IPS-18c (cell line): ENCODE measurements around the gene UMODL1.

Source experiments
- H3K4me3 ChIP-seq: 2 replicates; pipeline ENCODE4 v1.7.0; 2013; ENCODE audit warnings: low read depth, mild to moderate bottlenecking, low read length, moderate library complexity; ENCODE audit not compliant: insufficient read depth
- H3K9me3 ChIP-seq: one replicate; pipeline ENCODE4 v1.6.1; 2013; ENCODE audit warnings: mild to moderate bottlenecking, low read length, moderate library complexity; ENCODE audit not compliant: control insufficient read depth, insufficient read depth

Gene UMODL1

GRCh38 chr21:42155045-42155855, 84.1 kb downstream of the UMODL1 start:
- no peak overlapping the region for H3K4me3 ChIP-seq
- no peaks in the 10 kb centered on the region for H3K9me3 ChIP-seq

- Histone ChIP-seq H3K4me3 (no peak overlapping the region), H3K9me3 (no peaks in the 10 kb centered on the region)
Measured at GRCh38 chr21:42156690-42157605, 85.8 kb downstream of the UMODL1 start.

- no peak overlapping the region for H3K4me3 ChIP-seq
Measured at GRCh38 chr21:42157606-42158310, 86.6 kb downstream of the UMODL1 start.

DNA sequence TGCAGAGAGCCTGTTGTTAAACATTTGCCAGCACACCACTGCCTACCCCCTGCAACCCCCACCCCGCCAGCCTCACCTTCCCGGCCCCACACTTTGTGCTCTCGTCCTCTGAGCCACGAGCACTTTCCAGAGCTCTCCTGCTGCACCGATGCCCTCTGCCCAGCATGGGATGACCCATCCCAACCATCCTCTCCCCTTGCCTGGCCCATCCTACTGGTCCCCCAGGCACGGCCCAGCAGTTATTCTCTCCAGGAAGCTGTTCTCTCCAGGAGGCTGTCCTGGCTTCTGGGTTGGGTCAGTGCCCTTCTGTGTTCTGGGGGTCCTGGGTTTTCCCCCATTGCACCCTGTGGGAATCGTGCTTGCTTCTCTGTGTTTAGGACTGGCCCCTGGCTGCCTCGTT, 87.7 kb downstream of the UMODL1 start:
- Histone ChIP-seq H3K4me3 (no peak overlapping the region), H3K9me3 (no peaks in the 10 kb centered on the region)

More at GRCh38 chr21:42157606-42158310, 86.6 kb downstream of the UMODL1 start:
- no peaks in the 10 kb centered on the region for H3K9me3 ChIP-seq

DNA sequence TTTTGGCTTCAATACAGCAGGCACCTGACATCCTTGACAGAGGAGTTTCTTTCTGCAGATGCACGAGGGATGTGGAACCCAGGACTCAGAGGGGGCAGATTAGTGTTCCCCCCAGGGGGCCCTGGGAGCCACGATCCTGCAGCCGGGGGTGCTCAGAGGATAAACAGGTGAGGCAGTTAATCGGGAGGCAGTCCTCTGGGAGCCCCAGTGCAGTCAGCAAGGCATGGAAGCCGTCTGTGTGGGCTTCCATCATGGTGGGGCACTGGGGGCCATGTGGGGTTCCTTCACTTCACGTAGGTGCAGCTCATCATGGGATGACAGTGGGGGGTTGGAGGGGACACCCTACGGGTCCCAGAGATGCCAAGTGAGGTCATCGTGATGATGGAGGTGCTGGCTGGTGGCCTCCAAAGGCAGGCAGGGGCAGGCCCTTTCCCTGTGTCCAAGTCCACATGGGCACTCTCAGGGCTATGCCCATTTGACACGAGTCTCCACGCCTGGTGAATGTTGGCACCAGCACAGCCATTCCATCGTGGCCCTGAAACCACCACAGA, 88.5 kb downstream of the UMODL1 start:
- no peaks in the 10 kb centered on the region for H3K9me3 ChIP-seq
- H3K4me3 ChIP-seq = no peak overlapping the region

- H3K9me3 ChIP-seq = no peaks in the 10 kb centered on the region
Measured at GRCh38 chr21:42160111-42160721, 89.1 kb downstream of the UMODL1 start.

GRCh38 chr21:42160765-42161164, 89.6 kb downstream of the UMODL1 start:
- Histone ChIP-seq H3K9me3 (no peaks in the 10 kb centered on the region), H3K4me3 (no peak overlapping the region)

More at GRCh38 chr21:42160111-42160721, 89.1 kb downstream of the UMODL1 start:
- no peak overlapping the region for H3K4me3 ChIP-seq

- no peak overlapping the region for H3K4me3 ChIP-seq
Measured at GRCh38 chr21:42161401-42161955, 90.4 kb downstream of the UMODL1 start.

GRCh38 chr21:42161956-42162681, 91.0 kb downstream of the UMODL1 start:
- H3K9me3 ChIP-seq = no peaks in the 10 kb centered on the region
- no peak overlapping the region for H3K4me3 ChIP-seq

More at GRCh38 chr21:42161401-42161955, 90.4 kb downstream of the UMODL1 start:
- no peaks in the 10 kb centered on the region for H3K9me3 ChIP-seq

GRCh38 chr21:42162831-42163510, 91.9 kb downstream of the UMODL1 start:
- no peaks in the 10 kb centered on the region for H3K9me3 ChIP-seq

GRCh38 chr21:42163511-42163863, 92.4 kb downstream of the UMODL1 start:
- Histone ChIP-seq H3K9me3 (no peaks in the 10 kb centered on the region), H3K4me3 (no peak overlapping the region)

More at GRCh38 chr21:42162831-42163510, 91.9 kb downstream of the UMODL1 start:
- no peak overlapping the region for H3K4me3 ChIP-seq

DNA sequence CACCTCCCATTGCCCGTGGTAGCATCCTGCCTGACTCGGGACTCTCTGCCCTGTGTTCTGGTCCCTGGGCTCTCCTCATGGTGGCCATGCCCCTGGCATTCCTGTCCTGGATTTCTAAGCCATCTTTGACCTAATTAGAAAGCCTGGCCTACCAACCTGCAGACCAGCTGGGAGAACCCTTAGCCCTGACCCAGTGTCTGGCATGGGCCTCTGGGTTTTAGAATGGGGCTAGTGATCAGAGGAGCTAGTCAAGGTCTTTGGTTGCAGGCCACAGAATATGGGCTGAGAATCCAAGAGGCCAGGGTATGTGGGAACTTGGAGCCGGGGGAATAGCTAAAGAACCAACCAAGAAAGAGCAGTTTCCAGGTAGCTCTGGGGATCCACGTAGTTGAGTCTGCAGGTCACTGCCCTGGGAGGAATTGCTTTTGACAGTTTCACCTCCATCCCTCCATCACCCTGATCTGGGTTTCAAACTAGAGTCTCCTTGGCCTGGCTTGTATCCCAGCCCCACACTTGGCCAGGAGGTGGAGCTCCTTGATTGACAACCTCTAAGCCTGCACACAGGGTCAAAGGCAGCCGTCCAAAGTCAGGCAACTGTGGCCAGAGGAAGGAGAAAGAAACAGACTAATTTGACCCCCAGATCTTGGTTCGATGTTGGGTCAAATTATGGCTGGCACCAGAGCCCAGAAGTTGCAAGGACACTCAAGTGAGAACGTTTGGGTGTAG, 93.1 kb downstream of the UMODL1 start:
- H3K4me3 ChIP-seq = no peak overlapping the region
- no peaks in the 10 kb centered on the region for H3K9me3 ChIP-seq

DNA sequence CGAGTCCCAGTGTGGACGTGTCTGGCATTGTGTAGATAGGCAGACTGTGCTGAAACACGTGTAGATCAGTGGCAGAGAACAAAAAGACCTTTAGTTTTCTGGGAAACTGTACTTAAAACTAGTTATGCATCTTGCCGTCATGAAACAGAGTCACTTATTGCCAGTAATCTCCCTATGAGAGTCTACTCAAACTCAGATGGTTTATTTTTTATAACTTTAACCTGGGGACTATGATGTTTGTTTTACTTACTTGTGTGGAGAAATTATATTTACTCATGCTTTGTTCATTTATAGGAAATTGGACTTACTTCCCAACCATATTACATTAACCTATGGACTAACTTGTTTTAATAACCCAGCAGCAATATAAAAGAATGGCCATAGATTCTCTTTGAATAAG, 93.7 kb downstream of the UMODL1 start:
- Histone ChIP-seq H3K9me3 (no peaks in the 10 kb centered on the region), H3K4me3 (no peak overlapping the region)

GRCh38 chr21:42165901-42166300, 94.8 kb downstream of the UMODL1 start:
- H3K4me3 ChIP-seq = no peak overlapping the region

DNA sequence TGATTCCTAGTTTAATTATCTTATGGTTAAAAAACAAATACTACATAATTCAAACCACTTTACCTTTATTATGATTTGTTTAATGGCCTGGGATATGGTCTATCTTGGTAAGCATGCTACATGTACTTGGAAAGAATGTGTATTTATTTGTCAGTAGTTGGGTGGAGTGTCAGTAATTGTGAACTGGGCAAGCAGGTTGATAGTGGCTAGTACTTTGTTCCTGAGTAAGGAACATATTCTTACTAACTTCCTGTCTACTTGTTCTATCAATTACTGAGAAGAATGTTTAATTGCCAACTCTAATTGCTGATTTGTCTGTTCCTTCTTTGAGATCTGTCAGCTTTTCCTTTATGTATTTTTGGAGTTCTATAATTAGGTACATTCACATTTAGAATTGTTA, 98.6 kb downstream of the UMODL1 start:
- Histone ChIP-seq H3K4me3 (no peak overlapping the region), H3K9me3 (no peaks in the 10 kb centered on the region)

More at GRCh38 chr21:42165901-42166300, 94.8 kb downstream of the UMODL1 start:
- H3K9me3 ChIP-seq = no peaks in the 10 kb centered on the region
